HG02571 (cell line): ENCODE data around the gene SSX2IP.

Source experiments
- ATAC-seq: cut with Tn5 transposase; IDR thresholded peaks from one replicate; pipeline ENCODE4 v1.9.1; 2021; ENCODE audit warnings: mild to moderate bottlenecking, moderate library complexity; ENCODE audit not compliant: unreplicated experiment

Gene SSX2IP

GRCh38 chr1:84711121-84711520 is 20.9 kb upstream of the SSX2IP start:
- no peak for ATAC-seq

- ATAC-seq: no peak
Observed at GRCh38 chr1:84709131-84709530, 18.9 kb upstream of the SSX2IP start.

GRCh38 chr1:84708031-84708430 is 17.8 kb upstream of the SSX2IP start:
- ATAC-seq: no peak

GRCh38 chr1:84705513-84705912 is 15.3 kb upstream of the SSX2IP start:
- ATAC-seq: no peak

- ATAC-seq: no peak
Observed at GRCh38 chr1:84704872-84705417, 14.7 kb upstream of the SSX2IP start.

GRCh38 chr1:84703431-84703830 is 13.2 kb upstream of the SSX2IP start:
- no peak for ATAC-seq

- no peak for ATAC-seq
Observed at GRCh38 chr1:84702143-84702542, 11.9 kb upstream of the SSX2IP start.

GRCh38 chr1:84701376-84701775 is 11.1 kb upstream of the SSX2IP start:
- ATAC-seq: no peak

- ATAC-seq: peak; percentile 66
Observed at GRCh38 chr1:84700070-84700469, 9.8 kb upstream of the SSX2IP start.

GRCh38 chr1:84698151-84699110 is 8.2 kb upstream of the SSX2IP start:
- no peak for ATAC-seq

GRCh38 chr1:84693785-84694184 is 3.5 kb upstream of the SSX2IP start:
- ATAC-seq: no peak

- ATAC-seq: no peak
Observed at GRCh38 chr1:84693005-84693404, 2.7 kb upstream of the SSX2IP start.

- ATAC-seq: no peak
Observed at GRCh38 chr1:84692391-84692790, 2.1 kb upstream of the SSX2IP start.

- ATAC-seq: no peak
Observed at GRCh38 chr1:84691122-84691783, 992 bp upstream of the SSX2IP start.

- ATAC-seq: no peak
Observed at GRCh38 chr1:84689514-84690396, 506 bp downstream of the SSX2IP start.

GRCh38 chr1:84688463-84689061 is 1.7 kb downstream of the SSX2IP start:
- ATAC-seq: no peak

- ATAC-seq: no peak
Observed at GRCh38 chr1:84687714-84688462, 2.4 kb downstream of the SSX2IP start.

GRCh38 chr1:84686223-84686622 is 4.0 kb downstream of the SSX2IP start:
- ATAC-seq: no peak

- no peak for ATAC-seq
Observed at GRCh38 chr1:84683508-84683907, 6.8 kb downstream of the SSX2IP start.

GRCh38 chr1:84682047-84682446 is 8.2 kb downstream of the SSX2IP start:
- ATAC-seq: no peak
